Measurements from ENCODE around the gene EMX1. TPM values are rescaled to one million over a fixed set of nuclear protein-coding genes. Genes with fewer than 3 reads are reported as not detected.

EMX1 gene
- polyA plus RNA-seq, 1 experiment = not detected

GRCh38 chr2:72972352-72973136 is 55.2 kb downstream of the EMX1 start:
- H3K27me3 ChIP-seq (ENCODE audit: control insufficient read depth, insufficient read depth, low read length) = no peaks in the 10 kb centered on the region
- H3K9me3 ChIP-seq (ENCODE audit: control insufficient read depth, insufficient read depth, low read length) = no peaks in the 10 kb centered on the region
- TF ChIP-seq CTCF (IDR thresholded peaks at IDR 0.05; ENCODE audit: low read depth, low read length) = no peak
- no peak overlapping the region for H3K4me3 ChIP-seq (ENCODE audit: low read depth, low read length)
- no peak overlapping the region for H3K27ac ChIP-seq (ENCODE audit: low read depth, low read length)
- no peak for DNase-seq (ENCODE audit: low read depth, low spot score)
- ChIA-PET POLR2A (no interaction called here), CTCF (interaction anchor here (0.5 to 9.5 kb wide), 8 partner anchors 9 to 190 kb away, joined by 3 to 222 read pairs (median 6); partner anchors contain the start of gene SPR)

- POLR2A ChIA-PET = interaction anchor here (1.1 kb wide), 1 partner anchor 81 kb away, joined by 3 read pairs; no protein-coding TSS in a partner anchor
- DNase-seq (ENCODE audit: low read depth, low spot score) = no peak
- TF ChIP-seq CTCF (IDR thresholded peaks at IDR 0.05; ENCODE audit: low read depth, low read length) = no peak
- CTCF ChIA-PET = interaction anchor here (0.5 to 9.5 kb wide), 13 partner anchors 8 to 183 kb away, joined by 3 to 222 read pairs (median 5); partner anchors contain the start of gene SPR
- Histone ChIP-seq H3K9me3 (ENCODE audit: control insufficient read depth, insufficient read depth, low read length) (no peaks in the 10 kb centered on the region), H3K27ac (ENCODE audit: low read depth, low read length) (no peak overlapping the region), H3K4me3 (ENCODE audit: low read depth, low read length) (no peak overlapping the region), H3K27me3 (ENCODE audit: control insufficient read depth, insufficient read depth, low read length) (no peaks in the 10 kb centered on the region)
Observed at GRCh38 chr2:72973137-72973535, 55.8 kb downstream of the EMX1 start.

- Histone ChIP-seq H3K27ac (ENCODE audit: low read depth, low read length) (no peak overlapping the region), H3K9me3 (ENCODE audit: control insufficient read depth, insufficient read depth, low read length) (no peaks in the 10 kb centered on the region), H3K4me3 (ENCODE audit: low read depth, low read length) (no peak overlapping the region), H3K27me3 (ENCODE audit: control insufficient read depth, insufficient read depth, low read length) (no peaks in the 10 kb centered on the region)
- peak; percentile 24 for DNase-seq (ENCODE audit: low read depth, low spot score)
- ChIA-PET POLR2A (interaction anchor here (0.6 to 1.1 kb wide), 4 partner anchors 59 to 82 kb away, joined by 3 to 4 read pairs (median 3); no protein-coding TSS in a partner anchor), CTCF (interaction anchor here (0.6 to 9.5 kb wide), 30 partner anchors 9 to 824 kb away, joined by 3 to 222 read pairs (median 4); partner anchors contain the start of gene SPR)
- TF ChIP-seq CTCF (IDR thresholded peaks at IDR 0.05; ENCODE audit: low read depth, low read length) = peak; percentile 95
Observed at GRCh38 chr2:72973566-72974435, 56.5 kb downstream of the EMX1 start.

GRCh38 chr2:72974436-72974754 is 57.1 kb downstream of the EMX1 start:
- H3K9me3 ChIP-seq (ENCODE audit: control insufficient read depth, insufficient read depth, low read length) = no peaks in the 10 kb centered on the region
- CTCF ChIA-PET = interaction anchor here (0.6 to 9.5 kb wide), 24 partner anchors 11 to 825 kb away, joined by 3 to 222 read pairs (median 4); partner anchors contain the start of gene SPR
- H3K27me3 ChIP-seq (ENCODE audit: control insufficient read depth, insufficient read depth, low read length) = no peaks in the 10 kb centered on the region
- POLR2A ChIA-PET = interaction anchor here (0.7 to 1.1 kb wide), 3 partner anchors 68 to 83 kb away, joined by 3 to 4 read pairs (median 3); no protein-coding TSS in a partner anchor
- no peak overlapping the region for H3K4me3 ChIP-seq (ENCODE audit: low read depth, low read length)
- no peak overlapping the region for H3K27ac ChIP-seq (ENCODE audit: low read depth, low read length)
- no peak for TF ChIP-seq CTCF (IDR thresholded peaks at IDR 0.05; ENCODE audit: low read depth, low read length)
- no peak for DNase-seq (ENCODE audit: low read depth, low spot score)
